GM12873 (cell line): ENCODE results near the gene GPM6B.

ENCODE experiments used
- CTCF ChIP-seq: IDR thresholded peaks from 2 replicates; pipeline ENCODE4 v1.5.1; 2012; ENCODE audit warnings: low read depth, mild to moderate bottlenecking, moderate library complexity, low read length, control low read depth; ENCODE audit not compliant: insufficient read depth; ENCODE audit errors: missing control alignments

GPM6B gene

DNA sequence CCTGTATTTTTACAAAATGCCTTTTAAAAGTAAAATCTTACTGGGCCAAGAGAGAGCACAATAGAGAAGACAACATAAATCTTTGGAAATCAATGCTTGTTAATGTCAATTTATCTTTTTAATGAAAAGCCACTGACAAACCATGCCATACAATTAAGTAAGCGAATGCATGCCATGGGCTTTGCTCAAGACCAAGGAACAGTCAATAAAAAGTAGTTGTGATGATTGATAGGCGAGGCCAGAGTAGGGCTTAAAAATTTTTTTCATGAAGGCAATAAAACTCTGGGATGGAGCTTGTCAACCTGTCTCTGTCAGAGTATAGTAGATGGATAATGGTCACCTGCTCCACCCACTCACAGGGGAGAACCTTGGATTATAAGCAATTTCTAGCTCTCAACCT lies 17.5 kb upstream of the GPM6B start:
- TF ChIP-seq CTCF, result no peak

- TF ChIP-seq CTCF, result no peak
Measured at GRCh38 chrX:13829983-13830382, 13.1 kb upstream of the GPM6B start.

- TF ChIP-seq CTCF, result no peak
Measured at GRCh38 chrX:13828392-13828791, 11.5 kb upstream of the GPM6B start.

DNA sequence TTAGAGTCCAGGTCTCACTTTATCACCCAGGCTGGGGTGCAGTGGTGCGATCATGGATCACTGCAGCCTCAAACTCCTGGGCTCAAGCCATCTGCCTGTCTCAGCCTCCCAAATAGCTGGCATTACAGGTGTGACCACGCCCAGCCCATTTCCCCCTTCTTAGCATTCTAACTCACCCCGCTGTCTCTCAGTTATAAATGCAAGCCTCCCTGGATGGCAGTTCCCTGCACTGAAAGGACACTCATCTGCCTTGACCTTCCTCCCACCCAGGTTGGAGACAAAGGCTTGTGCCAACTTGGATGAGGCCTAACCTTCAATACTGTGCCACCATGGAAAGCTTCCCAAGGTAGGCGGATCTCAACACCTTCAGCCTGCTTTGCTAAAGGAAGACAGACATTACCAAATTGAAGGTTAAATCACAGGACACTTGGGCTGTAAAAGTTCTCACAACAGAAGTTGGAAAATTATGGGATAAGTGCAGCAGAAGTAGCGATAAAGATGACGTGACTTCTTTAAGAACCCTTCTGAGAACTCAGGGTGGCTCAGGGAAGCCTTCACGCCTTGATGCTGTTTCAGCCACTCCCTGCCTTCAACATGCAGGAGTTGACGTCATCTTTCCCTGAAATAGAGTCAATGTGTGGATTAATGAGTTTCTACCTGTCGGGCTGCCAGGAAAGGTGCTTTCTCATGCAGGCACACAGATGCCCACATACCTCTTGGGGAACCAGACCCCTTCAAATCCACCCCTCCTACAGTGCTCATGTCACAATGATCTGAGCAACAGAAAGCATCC lies 10.6 kb upstream of the GPM6B start:
- no peak for TF ChIP-seq CTCF

DNA sequence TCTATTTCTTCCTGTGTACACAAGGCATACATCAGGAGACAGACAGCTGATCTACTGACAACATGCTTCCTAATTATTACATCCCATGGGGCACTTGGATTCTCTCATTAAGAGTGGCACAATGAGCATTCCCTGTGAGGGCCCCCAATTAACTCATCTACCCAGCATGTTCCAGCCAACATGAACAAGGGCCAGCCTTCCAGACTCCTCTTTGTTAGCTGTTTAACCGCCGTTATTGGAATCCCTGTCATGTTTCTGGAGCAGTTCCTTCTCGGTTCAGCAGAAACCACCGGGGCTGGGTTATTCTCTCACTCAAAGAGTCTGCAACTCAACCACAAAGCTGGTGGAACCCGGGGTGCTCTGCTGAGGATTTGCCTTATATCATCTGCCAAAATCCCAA lies 9.9 kb upstream of the GPM6B start:
- TF ChIP-seq CTCF, result no peak

DNA sequence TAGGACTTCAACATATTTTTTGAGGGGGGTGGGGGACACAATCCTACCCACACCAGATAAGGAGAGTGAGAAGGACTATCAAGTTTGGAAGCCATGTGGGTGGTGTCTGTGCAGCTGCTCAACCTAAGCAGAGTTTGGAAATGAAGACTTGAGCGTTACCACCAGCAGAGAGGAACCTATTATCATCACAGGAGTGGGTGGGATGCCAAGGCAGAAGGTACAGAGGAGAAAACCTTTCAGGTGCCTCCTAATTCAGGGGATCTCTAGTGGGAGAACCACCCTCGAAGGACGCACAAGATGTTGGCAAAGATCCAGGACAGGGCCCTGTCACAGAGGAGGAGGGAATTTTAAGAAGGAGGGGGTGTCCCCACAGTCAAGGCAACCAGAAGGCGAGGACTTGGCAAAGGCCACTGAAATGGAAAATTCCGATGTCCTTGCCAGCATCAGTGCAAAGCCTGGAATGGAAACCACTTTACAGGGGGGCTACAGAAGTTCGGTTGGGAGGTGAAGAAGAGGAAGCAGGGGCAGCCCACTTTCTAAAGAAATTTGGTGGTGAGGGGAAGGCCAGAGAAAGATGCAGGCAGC lies 8.4 kb upstream of the GPM6B start:
- no peak for TF ChIP-seq CTCF

- no peak for TF ChIP-seq CTCF
Measured at GRCh38 chrX:13824746-13825145, 7.9 kb upstream of the GPM6B start.
